ENCODE data around the gene ALOX15.
"Not testable (repeated sequence)": the region's sequence is repeated elsewhere in the genome, so short reads cannot be mapped to it uniquely, and the experiment has no call there.

Gene ALOX15

GRCh38 chr17:4596636-4597380 lies 44.7 kb downstream of the ALOX15 start:
- TF ChIP-seq POLR2AphosphoS5 (IDR thresholded peaks at IDR 0.05; ENCODE audit: low read depth, low read length) = no peak
- no peak for TF ChIP-seq POLR2A (IDR thresholded peaks at IDR 0.05; ENCODE audit: low read depth, low read length)
- TF ChIP-seq TAF1 (IDR thresholded peaks at IDR 0.05; ENCODE audit: borderline replicate concordance, low read depth, low read length) = no peak
- DNase-seq (ENCODE audit: insufficient read length) (no peak), FAIRE-seq (no peak)

- not testable (repeated sequence) for DNase-seq (ENCODE audit: insufficient read length); FAIRE-seq
Measured at GRCh38 chr17:4595685-4596342, 45.7 kb downstream of the ALOX15 start.

- DNase-seq (ENCODE audit: insufficient read length) (peak; percentile 64), FAIRE-seq (no peak)
- no peak for TF ChIP-seq POLR2AphosphoS5 (IDR thresholded peaks at IDR 0.05; ENCODE audit: low read depth, low read length)
- TF ChIP-seq TAF1 (IDR thresholded peaks at IDR 0.05; ENCODE audit: borderline replicate concordance, low read depth, low read length) = no peak
- no peak for TF ChIP-seq POLR2A (IDR thresholded peaks at IDR 0.05; ENCODE audit: low read depth, low read length)
Measured at GRCh38 chr17:4594931-4595684, 46.4 kb downstream of the ALOX15 start.

- FAIRE-seq (no peak), DNase-seq (ENCODE audit: insufficient read length) (no peak)
- TF ChIP-seq POLR2A (IDR thresholded peaks at IDR 0.05; ENCODE audit: low read depth, low read length) (no peak), TAF1 (IDR thresholded peaks at IDR 0.05; ENCODE audit: borderline replicate concordance, low read depth, low read length) (no peak), POLR2AphosphoS5 (IDR thresholded peaks at IDR 0.05; ENCODE audit: low read depth, low read length) (no peak)
Measured at GRCh38 chr17:4594406-4594805, 47.1 kb downstream of the ALOX15 start.

GRCh38 chr17:4593021-4593421 lies 48.5 kb downstream of the ALOX15 start:
- FAIRE-seq = no peak

GRCh38 chr17:4592240-4593005 lies 49.1 kb downstream of the ALOX15 start:
- no peak for DNase-seq (ENCODE audit: insufficient read length)
- TF ChIP-seq TAF1 (IDR thresholded peaks at IDR 0.05; ENCODE audit: borderline replicate concordance, low read depth, low read length) (no peak), POLR2AphosphoS5 (IDR thresholded peaks at IDR 0.05; ENCODE audit: low read depth, low read length) (no peak), POLR2A (IDR thresholded peaks at IDR 0.05; ENCODE audit: low read depth, low read length) (no peak)
- no peak for FAIRE-seq

More at GRCh38 chr17:4593021-4593421, 48.5 kb downstream of the ALOX15 start:
- no peak for DNase-seq (ENCODE audit: insufficient read length)
- TF ChIP-seq POLR2A (IDR thresholded peaks at IDR 0.05; ENCODE audit: low read depth, low read length) (no peak), POLR2AphosphoS5 (IDR thresholded peaks at IDR 0.05; ENCODE audit: low read depth, low read length) (no peak), TAF1 (IDR thresholded peaks at IDR 0.05; ENCODE audit: borderline replicate concordance, low read depth, low read length) (no peak)

GRCh38 chr17:4591529-4591928 lies 49.9 kb downstream of the ALOX15 start:
- no peak for TF ChIP-seq TAF1 (IDR thresholded peaks at IDR 0.05; ENCODE audit: borderline replicate concordance, low read depth, low read length)
- TF ChIP-seq POLR2AphosphoS5 (IDR thresholded peaks at IDR 0.05; ENCODE audit: low read depth, low read length) = no peak
- TF ChIP-seq POLR2A (IDR thresholded peaks at IDR 0.05; ENCODE audit: low read depth, low read length) = no peak
- FAIRE-seq (no peak), DNase-seq (ENCODE audit: insufficient read length) (no peak)

GRCh38 chr17:4590981-4591453 lies 50.5 kb downstream of the ALOX15 start:
- FAIRE-seq = no peak
- no peak for DNase-seq (ENCODE audit: insufficient read length)
- TF ChIP-seq POLR2AphosphoS5 (IDR thresholded peaks at IDR 0.05; ENCODE audit: low read depth, low read length) (no peak), TAF1 (IDR thresholded peaks at IDR 0.05; ENCODE audit: borderline replicate concordance, low read depth, low read length) (no peak), POLR2A (IDR thresholded peaks at IDR 0.05; ENCODE audit: low read depth, low read length) (no peak)

- not testable (repeated sequence) for DNase-seq (ENCODE audit: insufficient read length); FAIRE-seq
Measured at GRCh38 chr17:4590042-4590441, 51.4 kb downstream of the ALOX15 start.

GRCh38 chr17:4588898-4589625 lies 52.4 kb downstream of the ALOX15 start:
- TF ChIP-seq POLR2AphosphoS5 (IDR thresholded peaks at IDR 0.05; ENCODE audit: low read depth, low read length) = no peak
- no peak for TF ChIP-seq POLR2A (IDR thresholded peaks at IDR 0.05; ENCODE audit: low read depth, low read length)
- no peak for TF ChIP-seq TAF1 (IDR thresholded peaks at IDR 0.05; ENCODE audit: borderline replicate concordance, low read depth, low read length)
- FAIRE-seq (no peak), DNase-seq (ENCODE audit: insufficient read length) (no peak)

- FAIRE-seq (no peak), DNase-seq (ENCODE audit: insufficient read length) (no peak)
- TF ChIP-seq POLR2A (IDR thresholded peaks at IDR 0.05; ENCODE audit: low read depth, low read length) = no peak
- no peak for TF ChIP-seq POLR2AphosphoS5 (IDR thresholded peaks at IDR 0.05; ENCODE audit: low read depth, low read length)
- no peak for TF ChIP-seq TAF1 (IDR thresholded peaks at IDR 0.05; ENCODE audit: borderline replicate concordance, low read depth, low read length)
Measured at GRCh38 chr17:4588391-4588790, 53.1 kb downstream of the ALOX15 start.
